ENCODE data around the gene DNTT.

DNA sequence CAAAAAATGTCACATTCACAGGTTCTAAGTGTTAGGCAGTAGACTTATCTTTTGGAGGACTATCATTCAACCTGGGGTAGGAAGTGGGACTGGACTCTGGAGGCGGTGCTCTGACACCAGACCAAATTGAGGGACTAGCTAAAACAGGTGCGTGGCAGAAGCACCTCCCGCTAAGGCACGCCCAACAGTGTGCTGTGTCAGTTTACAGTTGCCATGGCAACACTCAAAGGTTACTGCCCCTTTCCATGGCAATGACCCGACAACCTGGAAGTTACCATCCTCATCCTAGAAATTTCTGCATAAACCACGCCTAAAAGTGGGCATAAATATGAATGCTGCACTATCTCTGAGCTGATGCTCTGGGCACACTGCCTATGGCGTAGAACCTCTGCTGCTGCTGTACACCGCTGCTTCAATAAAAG is 18.9 kb upstream of the DNTT start:
- TF ChIP-seq, protein P1, sequence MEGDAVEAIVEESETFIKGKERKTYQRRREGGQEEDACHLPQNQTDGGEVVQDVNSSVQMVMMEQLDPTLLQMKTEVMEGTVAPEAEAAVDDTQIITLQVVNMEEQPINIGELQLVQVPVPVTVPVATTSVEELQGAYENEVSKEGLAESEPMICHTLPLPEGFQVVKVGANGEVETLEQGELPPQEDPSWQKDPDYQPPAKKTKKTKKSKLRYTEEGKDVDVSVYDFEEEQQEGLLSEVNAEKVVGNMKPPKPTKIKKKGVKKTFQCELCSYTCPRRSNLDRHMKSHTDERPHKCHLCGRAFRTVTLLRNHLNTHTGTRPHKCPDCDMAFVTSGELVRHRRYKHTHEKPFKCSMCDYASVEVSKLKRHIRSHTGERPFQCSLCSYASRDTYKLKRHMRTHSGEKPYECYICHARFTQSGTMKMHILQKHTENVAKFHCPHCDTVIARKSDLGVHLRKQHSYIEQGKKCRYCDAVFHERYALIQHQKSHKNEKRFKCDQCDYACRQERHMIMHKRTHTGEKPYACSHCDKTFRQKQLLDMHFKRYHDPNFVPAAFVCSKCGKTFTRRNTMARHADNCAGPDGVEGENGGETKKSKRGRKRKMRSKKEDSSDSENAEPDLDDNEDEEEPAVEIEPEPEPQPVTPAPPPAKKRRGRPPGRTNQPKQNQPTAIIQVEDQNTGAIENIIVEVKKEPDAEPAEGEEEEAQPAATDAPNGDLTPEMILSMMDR (IDR thresholded peaks at IDR 0.05; ENCODE audit: insufficient read depth, low read length, poor library complexity, severe bottlenecking): no peak
- TF ChIP-seq EZH2phosphoT487 (conservative IDR thresholded peaks at IDR 0.05; ENCODE audit: low read length): no peak
